AG10803 (cell line): ENCODE measurements around the gene OCIAD1.

ENCODE experiments used
- DNase-seq: peaks from one replicate; pipeline ENCODE4 v3.0.0; 2010; ENCODE audit warnings: low read depth
- H3K4me3 ChIP-seq: 2 replicates; pipeline ENCODE4 v1.5.1; 2011; ENCODE audit warnings: mild to moderate bottlenecking, low read length, control low read depth
- TF ChIP-seq, protein P1 (sequence below): conservative IDR thresholded peaks from 2 replicates; pipeline ENCODE4 v1.5.1; 2011; ENCODE audit warnings: mild to moderate bottlenecking, low read length, control low read depth, inconsistent platforms

OCIAD1 gene

GRCh38 chr4:48905363-48906015 is 74.6 kb downstream of the OCIAD1 start:
- peak overlapping the region; percentile 62 for H3K4me3 ChIP-seq
- TF ChIP-seq, protein P1, sequence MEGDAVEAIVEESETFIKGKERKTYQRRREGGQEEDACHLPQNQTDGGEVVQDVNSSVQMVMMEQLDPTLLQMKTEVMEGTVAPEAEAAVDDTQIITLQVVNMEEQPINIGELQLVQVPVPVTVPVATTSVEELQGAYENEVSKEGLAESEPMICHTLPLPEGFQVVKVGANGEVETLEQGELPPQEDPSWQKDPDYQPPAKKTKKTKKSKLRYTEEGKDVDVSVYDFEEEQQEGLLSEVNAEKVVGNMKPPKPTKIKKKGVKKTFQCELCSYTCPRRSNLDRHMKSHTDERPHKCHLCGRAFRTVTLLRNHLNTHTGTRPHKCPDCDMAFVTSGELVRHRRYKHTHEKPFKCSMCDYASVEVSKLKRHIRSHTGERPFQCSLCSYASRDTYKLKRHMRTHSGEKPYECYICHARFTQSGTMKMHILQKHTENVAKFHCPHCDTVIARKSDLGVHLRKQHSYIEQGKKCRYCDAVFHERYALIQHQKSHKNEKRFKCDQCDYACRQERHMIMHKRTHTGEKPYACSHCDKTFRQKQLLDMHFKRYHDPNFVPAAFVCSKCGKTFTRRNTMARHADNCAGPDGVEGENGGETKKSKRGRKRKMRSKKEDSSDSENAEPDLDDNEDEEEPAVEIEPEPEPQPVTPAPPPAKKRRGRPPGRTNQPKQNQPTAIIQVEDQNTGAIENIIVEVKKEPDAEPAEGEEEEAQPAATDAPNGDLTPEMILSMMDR = peak; percentile 24
- peak; percentile 31 for DNase-seq

- H3K4me3 ChIP-seq = peak within 1 kb of the TSS; percentile 62
- TF ChIP-seq, protein P1 = no peak
- DNase-seq = peak; percentile 31
These were observed 75.6 kb downstream of the OCIAD1 start, which contains the start of gene OCIAD2 for GRCh38 chr4:48906206-48907173. TSS of gene OCIAD2 (minus strand) at chr4:48906774. CDS start at chr4:48904549, 2,225 bp downstream.

- TF ChIP-seq, protein P1 = no peak
- H3K4me3 ChIP-seq = no peak overlapping the region
- no peak for DNase-seq
These were observed 77.0 kb downstream of the OCIAD1 start for GRCh38 chr4:48907706-48908477.

DNA sequence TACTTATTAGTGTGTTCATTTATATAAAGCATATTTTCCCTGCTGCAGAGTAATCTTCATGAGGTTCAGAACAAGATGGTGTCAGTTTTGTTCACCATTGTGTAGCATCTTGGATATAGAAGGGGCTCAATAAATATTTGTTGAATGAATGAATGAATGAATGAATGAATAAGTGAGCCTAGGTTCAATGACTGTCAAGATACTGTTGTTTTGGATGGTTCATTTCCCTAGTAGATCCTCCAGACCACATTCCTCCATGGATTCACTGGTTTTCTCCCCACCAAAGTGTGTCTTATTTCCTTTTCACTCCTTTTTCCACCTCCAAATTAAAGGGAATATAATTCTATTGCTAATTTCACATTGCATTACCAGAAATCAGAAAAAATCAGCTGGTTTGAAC is 77.8 kb downstream of the OCIAD1 start:
- TF ChIP-seq, protein P1 = no peak

GRCh38 chr4:48909697-48910096 is 78.8 kb downstream of the OCIAD1 start:
- TF ChIP-seq, protein P1 = no peak
- DNase-seq = peak; percentile 93
- no peak overlapping the region for H3K4me3 ChIP-seq

More for the DNA sequence above, 77.8 kb downstream of the OCIAD1 start:
- H3K4me3 ChIP-seq = no peak overlapping the region
- no peak for DNase-seq

DNA sequence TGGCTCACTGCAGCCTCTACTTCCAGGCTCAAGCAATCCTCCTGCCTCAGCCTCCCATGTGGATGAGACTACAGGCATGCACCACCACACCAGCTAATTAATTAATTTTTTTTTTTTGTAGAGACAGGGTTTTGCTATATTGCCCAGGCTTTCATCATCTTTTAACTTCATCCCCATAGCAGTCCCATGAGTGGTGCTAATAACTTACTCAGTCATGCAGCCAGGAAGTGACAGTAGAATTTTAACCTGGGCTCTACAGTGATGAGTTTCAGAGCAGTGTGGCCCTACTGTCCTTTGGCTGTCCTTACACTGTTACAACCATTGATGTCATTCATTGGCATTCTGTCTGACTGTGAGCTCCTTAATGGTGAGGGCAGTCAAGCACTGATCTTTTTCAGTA is 79.6 kb downstream of the OCIAD1 start:
- H3K4me3 ChIP-seq = no peak overlapping the region
- TF ChIP-seq, protein P1 = no peak
- peak; percentile 16 for DNase-seq
